GM18526 (cell line): ENCODE data around the gene ENAH.

Source experiments
- POLR2A ChIP-seq: IDR thresholded peaks from 3 replicates; pipeline ENCODE4 v1.6.1; 2011; ENCODE audit not compliant: insufficient read length; ENCODE audit errors: extremely low read depth

The ENAH gene

DNA sequence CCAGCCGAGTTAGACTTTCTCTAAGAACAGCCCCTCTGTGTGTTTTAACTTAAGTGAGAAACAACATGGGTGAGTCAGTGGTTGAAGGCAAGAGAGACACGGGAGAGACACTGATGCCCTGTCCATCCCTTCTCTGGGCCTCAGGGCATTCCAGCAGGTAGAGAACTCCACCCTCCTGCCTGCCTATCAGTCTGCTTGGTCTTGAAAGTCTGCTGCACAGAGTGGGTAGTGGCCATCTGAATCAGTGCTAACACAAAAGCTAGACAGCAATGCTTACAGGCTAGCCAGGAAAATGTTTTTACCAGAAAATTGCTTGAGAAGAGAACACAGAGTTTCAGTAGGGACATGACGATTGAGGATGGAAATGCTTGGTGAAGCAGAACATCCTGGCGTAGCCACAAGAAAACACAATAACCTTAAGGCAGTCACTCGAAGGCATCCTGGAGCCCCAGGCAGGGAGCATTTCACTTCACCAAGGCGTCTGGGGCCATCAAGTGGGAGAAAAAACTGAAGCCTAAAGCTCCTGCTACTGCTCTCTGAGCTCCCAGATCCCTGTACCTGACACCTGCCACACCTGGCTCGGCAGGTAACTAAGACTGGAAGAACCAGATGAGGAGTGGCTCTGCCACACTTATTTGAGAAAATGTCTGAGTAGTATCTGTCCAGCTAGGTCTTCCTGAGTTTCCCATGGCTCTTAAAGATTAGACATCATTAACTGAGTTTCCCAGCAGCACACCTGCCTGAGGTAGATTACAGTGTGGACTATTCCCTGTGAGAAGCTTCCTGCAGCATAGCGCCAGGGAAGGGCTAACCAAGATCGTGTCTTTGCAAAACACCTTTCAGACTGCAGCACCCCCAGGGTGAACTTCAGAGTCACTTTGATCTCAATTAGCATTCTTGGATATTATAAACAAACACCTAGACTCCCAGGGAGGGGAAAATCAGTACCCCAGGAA lies 207.0 kb downstream of the ENAH start:
- no peak for TF ChIP-seq POLR2A

DNA sequence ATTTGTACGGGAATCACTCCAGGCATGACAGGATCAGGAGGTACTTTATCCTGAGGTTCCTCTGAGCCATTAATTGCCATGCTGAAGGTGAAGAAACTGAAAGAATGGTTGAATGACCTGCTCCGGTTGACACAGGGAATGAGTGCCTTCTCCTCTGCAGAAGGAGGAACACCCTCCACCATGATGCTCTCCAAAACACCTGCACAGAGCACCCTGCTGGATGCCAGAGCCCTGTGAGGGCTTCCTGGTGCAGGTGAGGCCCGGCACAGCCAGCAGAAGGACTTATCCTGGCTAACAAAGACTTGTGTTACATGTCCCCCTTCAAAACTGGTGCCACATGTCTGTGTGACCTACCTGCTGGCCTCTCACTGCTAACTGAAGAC lies 210.8 kb downstream of the ENAH start:
- TF ChIP-seq POLR2A, result no peak

DNA sequence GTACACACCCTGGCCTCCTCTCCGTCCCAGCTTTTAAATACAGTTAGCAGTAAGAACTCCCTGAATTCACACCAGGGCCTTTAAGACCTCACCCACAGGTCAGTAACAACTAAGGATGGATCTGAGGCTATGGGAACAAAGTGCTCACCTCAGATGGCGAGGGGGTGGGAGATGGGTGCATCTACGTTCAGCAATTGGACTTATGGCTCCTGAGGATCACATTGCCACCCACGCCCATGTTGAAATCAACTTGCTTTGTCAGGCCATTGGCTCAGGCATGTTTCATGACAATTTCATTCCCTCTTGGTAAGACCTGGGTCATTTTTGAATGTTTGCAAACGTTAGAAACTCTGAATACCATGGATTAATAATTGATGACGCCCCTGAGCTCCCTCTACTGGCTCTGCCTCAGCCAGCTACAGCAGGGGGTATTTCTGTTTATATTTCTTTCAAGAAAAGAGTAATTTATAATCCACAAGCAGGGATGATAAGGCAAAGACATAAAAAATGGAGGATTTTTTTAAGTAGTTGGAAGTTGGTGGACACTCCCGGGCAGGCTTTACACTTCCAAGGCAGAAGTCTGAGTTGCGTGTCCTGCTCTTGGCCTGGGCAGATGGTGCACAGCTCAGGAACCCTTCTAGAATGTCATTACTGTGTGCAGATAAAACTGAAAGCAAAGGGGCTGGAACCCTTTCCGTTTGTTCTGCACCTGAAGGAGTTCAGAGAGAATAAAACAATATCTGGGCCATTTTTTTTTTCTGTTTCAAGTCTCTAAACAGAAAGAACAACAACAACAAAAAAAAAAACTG lies 211.4 kb downstream of the ENAH start:
- no peak for TF ChIP-seq POLR2A

DNA sequence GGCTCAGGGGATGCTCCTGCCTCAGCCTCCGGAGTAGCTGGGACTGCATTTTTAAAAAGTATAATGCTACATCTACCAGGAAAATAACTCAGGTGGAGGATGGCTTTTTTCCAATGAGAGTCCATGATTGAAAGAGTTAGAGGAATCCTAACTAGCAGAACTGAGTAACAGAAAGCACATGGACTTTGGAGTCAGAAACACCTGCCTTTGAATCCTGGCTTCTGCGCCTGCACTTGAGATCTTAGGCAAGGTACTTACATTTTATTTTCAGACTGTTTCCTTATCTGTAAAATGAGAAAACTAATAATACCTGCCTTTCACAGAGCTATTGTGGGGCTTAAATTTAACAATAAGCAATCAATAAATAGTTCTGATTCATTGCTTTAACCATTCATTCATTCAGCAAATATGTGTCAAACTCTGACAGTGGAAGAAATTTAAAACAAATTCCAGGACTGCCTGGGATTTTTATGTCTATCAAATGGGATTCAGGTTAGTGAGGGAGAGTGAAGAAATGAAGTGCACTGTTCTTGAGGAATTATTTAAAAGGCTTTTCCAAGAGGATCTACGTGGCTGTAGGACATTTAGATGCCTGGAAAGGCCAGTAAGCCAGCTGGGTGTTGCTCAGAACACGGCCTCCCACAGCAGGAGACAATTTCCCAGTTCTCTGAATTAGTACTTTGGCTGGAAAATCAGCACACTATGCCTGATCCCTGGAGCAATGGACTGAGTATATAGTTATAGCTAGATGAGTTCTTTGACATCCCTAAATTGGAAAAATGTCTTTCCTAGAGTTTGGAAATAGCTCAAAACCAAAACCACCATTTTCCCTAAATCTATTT lies 212.3 kb downstream of the ENAH start:
- TF ChIP-seq POLR2A, result no peak

DNA sequence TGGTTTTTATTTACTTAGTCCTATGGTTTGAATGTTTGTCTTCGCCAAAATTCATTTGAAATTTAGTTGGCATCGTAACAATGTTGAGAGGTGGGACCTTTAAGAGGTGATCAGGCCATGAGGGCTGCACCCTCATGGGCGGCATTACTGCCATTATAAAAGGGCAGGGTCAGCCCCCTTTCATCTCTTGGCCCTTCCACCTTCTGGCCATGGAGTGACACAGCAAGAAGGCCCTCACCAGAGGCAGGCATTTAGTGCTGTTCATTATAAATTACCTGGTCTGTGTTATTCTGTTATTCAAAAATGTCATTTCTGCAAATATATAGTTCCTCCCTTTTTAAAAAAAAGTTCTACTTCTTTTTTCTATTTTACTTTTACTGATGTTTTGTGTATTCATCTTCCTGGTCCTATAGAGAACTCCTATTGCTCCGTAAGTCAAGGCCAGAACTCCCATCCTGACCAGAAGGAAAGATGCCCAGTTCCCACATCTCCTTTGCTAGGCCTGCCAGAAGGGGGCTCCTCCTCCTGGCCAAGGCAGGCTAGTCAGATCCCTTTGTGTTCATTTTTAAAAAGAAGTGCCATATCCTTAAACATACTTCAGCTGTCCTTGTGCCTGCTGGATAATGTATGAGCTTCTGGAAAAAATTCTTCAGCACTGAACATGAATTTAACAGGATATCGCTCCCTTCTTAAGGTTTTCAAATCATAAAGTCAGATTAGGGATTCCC lies 215.0 kb downstream of the ENAH start:
- TF ChIP-seq POLR2A, result no peak
